ENCODE results near the gene CPXM1.

Gene CPXM1

DNA sequence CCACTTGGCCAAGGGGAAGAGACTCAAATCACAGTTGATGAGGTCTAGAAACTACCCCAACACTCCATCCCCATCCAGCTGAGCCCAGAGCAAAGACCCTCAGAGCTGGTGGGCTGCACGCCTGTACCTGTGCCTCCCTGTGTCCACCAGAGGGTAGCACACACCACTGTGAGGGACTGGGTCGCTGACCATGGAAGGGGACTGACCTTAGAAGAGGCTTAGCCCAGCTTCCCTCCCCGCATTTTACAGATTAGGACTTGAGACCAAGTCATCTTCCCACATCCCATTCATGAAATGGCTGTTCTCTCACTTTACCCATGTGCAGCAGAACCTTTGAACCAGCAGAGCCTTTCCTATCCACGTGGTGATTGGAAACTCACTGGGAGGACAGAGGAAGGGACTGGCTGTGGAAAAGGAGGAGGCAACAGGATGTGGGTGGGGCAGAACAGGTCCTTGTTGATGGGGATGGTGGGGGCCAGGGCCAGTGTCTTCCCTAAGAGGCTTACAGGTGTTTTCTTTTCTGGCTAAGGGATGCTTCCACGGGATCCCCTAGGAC, 44.3 kb downstream of the CPXM1 start:
- no peak for DNase-seq
- intact Hi-C loops (cut with DNase I) = no loop called here

DNA sequence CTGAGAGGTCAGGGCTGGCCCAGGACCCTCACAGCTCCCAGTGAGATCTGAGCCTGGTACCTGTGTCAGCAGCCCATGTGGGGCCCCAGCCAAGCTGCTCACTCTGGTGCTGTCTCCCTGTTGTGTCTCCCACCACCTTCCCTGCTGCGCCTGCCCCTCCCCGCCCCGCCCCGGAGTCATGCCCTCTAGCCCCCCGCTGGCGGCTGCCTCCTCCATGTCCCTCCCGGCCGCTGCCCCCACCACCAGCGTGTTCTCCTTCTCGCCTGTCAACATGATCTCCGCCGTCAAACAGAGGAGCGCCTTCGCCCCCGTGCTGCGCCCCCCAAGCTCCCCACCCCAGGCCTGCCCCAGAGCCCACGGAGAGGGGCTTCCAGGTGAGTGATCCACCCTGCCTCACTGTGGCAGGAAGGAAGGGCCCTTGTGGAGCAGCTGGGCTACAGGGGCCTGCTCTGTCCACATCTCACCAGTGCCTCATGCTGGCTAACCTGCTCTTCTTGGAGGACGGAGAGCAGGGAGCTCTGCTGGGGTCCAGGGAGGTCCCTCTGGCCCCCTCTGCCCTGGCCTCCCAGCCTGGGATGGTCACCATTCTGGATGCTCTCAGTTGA, 44.9 kb downstream of the CPXM1 start:
- intact Hi-C loops (cut with DNase I) = no loop called here
- DNase-seq = no peak

DNA sequence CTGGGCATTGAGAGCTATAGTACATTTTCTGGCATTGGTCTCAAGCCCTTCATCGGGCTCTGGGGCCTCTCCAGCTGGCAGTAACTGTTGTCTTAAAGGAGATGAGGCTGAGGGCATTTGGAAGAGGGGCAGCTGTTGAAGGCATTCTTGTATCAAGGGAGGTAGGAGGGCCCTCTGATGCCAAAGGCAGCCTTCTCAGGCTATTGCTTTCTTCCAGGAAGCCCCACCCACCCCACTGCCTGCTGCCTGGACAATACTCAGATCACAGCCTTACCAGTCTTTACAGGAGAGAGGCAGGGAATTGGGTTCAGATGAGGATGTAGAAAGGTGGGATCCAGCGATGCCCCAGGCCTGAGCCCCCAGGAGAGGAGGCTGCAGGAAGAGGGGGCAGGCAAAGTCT, 46.0 kb downstream of the CPXM1 start:
- no peak for DNase-seq
- intact Hi-C loops (cut with DNase I) = no loop called here

DNA sequence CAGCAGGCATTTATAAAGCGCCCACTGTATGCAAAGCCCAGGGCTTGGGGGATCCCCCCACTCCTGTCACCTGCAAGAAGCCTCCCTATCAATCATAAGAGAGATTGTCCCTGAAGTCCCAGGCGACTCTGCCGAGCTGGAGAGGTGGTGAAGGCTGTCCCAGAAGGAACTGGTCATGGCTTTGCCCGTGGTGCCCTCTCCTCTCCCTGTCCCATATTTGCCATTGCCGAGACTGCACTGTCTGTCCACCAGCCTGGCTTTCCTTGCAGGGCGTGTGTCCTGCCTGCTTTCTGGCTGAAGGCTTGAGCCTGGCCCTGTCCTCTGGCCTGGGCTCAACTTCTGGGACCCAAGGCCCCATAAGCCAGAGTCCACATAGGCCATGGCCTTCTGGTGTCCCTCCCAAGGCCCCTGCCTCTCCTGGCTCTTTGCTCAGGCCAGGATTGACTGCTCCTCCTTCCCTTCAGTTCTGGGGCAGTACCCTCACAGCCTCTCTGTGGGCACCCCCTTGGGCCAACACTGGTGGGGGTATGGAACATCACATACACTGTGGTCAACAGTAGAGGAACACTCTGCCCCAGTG, 46.9 kb downstream of the CPXM1 start:
- no peak for DNase-seq
- intact Hi-C loops (cut with DNase I) = no loop called here

DNA sequence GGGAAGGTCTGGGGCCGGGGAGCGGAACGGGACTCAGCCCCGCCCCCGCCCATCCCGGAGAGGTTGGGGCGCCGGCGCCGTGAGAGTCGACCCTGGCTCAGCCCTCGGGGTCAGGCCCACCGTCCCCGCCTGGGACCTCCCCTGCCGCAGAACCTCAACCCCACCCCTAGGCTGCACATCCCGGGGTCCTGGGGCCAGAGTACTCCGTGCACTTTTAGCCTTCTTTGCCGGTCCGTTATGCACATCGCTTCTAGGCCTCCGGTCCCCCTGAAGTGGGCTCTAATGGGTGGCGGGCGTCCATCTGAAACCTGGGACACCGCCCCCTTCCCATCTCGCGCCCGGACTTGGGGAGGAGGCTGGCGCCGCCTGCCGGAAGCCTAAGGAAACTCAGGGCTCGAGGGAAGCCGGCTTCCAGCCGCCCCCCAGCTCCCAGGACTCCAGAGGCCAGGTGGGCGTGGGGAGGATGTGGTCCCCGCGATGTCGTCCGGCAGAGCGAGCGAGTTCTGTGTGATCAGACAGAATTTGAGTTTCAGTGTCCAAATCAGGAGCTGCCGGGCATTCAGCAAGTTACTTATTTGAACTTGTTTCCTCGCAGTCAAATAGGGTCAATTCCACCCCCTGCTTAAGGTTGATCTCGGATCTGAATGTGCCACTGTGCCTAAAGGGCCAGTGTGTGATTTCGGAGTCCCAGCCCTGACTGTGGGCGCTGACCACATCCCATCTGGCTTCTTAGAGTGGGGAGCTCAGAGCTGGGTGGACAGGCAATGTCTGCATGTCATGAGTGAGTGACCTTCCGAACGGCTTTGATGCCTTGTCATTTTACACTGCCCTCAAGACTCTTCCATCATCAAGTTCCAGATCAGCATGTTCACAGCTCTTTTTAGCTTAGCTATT, 47.6 kb downstream of the CPXM1 start:
- intact Hi-C loops (cut with DNase I) = no loop called here
- peak in 5 of 42 donors; percentile 15 to 50 (median 25) for DNase-seq

DNA sequence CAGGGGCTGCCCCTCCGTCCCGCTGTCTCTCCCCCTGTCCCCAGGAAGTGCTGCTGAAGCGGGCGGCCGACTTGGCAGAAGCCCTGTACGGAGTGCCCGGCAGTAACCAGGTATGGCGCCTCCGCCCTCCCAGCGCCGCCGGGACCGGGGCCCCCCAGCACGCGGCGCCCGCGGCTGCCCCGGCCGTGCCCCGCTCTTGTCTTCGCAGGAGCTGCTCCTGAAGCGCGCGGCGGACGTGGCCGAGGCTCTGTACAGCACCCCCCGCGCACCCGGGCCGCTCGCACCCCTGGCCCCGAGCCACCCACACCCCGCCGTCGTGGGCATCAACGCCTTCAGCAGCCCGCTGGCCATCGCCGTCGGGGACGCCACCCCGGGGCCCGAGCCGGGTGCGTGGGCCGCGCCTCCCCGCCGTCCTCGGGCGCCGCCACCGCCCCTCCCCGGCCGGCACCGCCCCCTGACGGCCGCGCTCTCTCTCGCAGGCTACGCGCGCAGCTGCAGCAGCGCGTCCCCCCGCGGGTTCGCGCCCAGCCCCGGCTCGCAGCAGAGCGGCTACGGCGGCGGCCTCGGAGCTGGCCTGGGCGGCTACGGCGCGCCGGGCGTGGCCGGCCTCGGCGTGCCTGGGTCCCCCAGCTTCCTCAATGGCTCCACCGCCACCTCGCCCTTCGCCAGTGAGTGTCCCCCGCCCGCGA, 48.4 kb downstream of the CPXM1 start:
- intact Hi-C loops (cut with DNase I) = no loop called here
- DNase-seq = peak in 1 of 42 donors; percentile 34

DNA sequence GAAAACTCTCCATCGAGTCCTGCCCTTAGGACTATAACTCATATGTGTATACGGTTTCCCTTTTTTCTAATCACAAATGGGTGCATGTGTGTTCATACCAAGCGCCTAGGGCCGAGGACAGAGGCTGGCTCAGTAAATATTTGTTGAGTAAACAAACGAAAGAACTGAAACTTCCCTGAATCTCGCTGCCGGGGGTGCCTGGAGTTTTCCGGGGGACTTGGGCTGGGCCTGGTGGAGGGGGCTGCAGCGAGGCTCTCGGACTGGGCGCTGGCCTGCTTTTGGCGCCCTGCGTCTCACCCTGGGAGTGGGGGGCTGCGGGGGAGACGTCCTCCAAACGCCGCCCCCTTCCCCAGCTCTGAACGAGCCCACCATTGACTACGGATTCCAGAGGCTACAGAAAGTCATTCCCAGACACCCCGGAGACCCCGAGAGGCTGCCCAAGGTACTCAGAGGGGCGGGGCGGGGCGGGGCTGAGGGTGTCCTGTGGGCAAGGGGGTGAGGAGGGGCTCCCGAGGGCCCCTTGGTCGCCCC, 49.0 kb downstream of the CPXM1 start:
- intact Hi-C loops (cut with DNase I) = no loop called here
- DNase-seq = peak in 1 of 42 donors; percentile 22

DNA sequence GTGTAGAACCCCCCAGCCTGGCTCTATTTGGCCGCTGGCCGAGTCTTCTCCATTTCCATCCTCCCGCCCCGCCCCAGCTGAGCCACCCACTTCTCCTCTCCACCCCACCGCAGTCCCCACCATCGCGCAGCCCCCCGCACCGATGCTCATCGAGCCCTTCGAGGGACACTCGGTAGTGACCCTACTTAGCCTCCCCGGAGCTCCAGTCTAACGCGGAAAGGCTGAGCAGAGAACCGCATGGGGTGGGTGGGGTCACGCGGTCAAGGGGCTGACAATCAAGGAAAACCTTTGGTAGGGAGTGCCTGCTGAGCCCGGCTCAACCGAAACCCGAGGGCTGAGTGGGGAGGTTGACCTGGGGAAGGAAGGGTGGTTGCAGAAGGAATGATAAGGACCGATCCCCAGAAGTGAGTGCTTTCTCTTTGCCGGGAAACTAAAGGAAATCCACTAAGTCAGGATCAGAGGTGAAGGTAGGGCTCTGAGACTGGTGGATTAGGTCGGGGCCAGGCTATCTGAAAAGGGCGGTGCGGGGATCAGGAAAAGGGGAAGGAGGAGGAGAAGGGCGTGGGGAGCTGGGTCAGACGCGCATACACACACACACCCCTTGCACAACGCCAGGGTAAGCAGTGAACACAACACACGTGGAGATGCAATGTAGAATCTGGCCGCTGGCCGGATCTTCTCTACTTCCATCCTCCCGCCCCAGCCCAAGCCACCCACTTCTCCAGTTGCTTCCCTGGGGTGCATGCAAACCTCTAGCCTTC, 49.8 kb downstream of the CPXM1 start:
- peak in 2 of 42 donors; percentile 25 to 30 for DNase-seq
- intact Hi-C loops (cut with DNase I) = no loop called here

DNA sequence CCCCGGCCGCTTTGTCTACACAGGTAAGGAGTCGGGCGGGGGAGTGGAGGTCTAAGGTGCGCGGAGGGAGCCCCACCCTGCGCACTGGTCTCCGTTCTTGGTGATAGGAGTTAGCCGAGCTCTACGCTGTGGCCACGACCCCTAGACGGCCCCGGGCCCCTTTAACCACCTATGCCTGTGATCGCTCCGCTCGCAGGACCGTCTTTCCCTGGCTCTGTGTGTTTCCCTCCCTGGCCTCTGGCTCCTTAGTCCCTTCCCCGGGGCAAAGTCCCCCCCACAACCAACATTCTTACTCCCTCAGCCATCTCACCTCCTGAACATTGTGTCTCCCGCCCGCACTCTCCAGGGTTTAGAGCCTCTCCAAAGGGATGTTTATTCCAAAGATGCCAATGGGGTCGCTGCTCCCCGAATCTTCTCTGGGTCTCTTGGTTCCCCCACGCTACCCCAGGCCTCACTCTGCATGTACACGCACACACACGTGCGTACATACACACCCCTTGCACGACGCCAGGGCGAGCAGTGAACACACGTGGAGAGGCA, 50.4 kb downstream of the CPXM1 start:
- intact Hi-C loops (cut with DNase I) = no loop called here
- peak in 1 of 42 donors; percentile 9 for DNase-seq

DNA sequence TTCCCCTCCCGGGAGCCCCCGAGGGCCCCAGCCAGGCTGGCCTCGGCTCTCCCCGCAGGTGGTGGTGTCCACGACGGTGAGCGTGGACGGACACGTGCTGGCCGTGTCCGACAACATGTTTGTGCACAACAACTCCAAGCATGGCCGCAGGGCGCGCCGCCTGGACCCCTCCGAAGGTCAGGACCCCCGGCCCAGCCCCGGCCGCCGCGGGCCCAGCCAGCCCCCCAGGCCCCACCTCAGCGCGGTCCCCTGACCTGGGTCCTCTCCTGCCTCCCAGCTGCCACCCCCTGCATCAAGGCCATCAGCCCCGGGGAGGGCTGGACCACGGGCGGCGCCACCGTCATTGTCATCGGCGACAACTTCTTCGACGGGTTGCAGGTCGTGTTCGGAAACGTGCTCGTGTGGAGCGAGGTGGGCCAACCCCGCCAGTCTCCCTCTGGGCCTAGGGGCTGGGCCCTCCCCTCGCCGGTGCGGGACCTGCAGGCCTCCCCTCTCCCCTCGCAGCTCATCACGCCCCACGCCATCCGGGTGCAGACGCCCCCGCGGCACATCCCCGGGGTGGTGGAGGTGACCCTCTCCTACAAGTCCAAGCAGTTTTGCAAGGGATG, 51.0 kb downstream of the CPXM1 start:
- intact Hi-C loops (cut with DNase I) = no loop called here
- peak in 1 of 42 donors; percentile 16 for DNase-seq

DNA sequence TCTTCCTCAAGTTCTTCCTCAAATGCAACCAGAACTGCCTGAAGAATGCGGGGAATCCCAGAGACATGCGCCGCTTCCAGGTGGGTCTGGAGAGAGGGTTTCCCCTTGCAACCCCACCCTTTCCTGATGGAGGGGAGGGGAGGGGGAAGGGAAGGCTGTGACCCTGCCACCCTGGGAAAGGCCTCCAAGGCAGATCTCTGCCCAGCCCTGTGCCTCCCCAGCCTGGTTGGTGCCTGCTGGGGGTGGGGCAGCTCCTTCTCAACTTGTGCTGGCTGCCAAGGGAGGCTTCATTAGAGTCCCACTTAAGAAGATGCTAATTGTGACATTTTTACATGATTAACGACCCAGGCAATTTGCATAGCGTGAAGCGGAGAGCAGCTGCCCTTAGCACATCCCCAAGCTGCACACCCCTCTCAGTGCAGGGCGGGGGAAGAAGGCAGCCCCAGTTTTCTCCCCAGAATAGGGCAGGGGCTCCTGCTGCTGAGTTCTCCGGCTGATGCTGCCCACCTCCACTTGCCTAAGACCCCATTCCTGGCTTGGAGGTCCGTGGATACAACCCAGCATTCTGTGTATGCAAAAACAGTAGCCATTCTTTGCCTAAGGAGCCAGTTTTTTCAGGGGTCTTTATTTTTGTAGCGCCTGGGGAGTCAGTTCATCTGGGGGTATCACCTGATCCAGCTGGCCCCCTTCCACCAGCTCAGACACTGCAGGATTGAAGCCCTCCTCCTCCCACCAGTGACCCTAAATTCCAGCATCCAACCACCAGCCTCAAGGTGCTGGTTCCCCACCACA, 51.7 kb downstream of the CPXM1 start:
- peak in 1 of 42 donors; percentile 25 for DNase-seq
- intact Hi-C loops (cut with DNase I) = no loop called here

DNA sequence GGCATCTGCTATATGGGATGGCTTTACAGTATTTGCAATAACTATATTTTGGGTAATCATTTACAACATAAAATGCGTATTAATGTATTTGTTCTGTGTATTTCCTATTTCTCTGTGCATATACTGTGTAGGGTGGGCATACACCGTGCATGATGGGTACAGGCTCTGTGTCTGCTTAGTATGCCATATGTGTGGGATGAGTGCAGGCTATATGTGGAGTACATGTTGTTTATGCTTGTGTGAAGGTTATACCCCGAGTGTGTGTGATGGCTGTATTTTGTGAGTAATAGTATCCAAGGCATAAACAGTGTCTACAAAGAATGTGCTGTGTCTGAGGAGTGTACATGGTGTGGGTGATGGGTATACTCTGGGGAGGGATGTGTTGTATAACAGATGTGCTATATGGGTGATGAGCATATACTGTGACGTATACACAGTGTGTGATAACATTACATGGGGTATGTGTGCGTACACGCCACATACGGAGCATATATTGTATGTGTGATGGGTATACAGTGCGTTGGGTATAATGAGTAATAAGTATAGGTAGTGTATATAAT, 52.7 kb downstream of the CPXM1 start:
- peak in 2 of 42 donors; percentile 5 to 7 for DNase-seq

DNA sequence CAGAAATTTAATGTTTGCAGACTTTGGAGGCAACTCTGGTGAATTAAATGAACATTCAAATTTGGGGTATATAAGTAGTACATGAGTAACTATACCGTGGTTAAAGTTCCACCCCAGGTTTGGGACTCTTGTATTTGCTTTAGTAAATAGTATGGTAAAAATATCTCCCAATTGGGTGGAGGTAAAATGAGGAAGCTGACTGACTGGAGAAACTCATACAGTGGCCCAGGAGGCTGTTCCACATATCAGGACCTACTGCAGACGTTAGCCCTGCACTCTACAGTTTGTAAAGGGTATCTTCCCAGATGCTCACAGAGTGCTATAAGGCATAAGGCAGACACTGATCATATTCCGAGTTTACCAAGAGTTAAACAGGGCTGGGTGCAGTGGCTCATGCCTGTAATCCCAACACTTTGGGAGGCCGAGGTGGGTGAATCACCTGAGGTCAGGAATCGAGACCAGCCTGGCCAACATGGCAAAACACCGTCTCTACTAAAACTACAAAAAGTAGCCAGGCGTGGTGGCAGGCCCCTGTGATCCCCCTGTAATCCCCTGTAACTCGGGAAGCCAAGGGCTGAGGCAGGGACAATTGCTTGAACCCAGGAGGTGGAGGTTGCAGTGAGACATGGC, 53.7 kb downstream of the CPXM1 start:
- intact Hi-C loops (cut with DNase I) = no loop called here
- DNase-seq = peak in 1 of 42 donors; percentile 26

More for the DNA sequence above, 52.7 kb downstream of the CPXM1 start:
- intact Hi-C loops (cut with DNase I) = no loop called here

DNA sequence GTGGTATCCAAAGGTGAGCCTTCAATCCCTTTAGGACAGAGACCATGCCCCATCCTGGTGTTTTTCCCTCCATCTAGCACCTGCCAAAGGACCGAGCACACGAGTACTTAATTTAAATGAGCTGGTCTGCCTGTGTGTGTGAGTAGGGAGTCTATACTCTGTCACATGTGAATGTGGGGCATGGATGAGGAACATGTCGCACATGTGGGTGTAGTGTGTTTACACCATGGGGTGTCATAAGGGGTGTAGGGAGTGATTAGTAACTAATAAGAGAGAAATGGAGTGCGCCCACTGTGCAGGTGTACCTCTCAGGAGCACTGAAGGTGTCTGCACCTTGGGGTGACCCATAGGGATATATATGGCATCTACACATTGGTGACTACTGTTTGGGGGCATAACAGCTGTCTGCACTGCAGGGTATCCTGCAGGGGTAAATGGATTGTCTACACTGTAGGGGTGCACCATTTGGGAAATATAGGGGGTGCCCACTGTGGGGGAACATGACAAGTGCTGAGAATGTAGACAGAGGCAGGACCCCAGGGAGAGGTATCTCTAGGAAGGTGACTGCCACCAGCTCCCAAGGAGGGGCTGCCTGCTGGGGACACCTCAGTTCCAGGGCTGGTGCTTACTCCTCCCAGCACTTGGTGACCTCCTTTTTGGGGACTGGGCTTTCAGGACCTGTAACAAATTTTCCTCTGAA, 54.3 kb downstream of the CPXM1 start:
- intact Hi-C loops (cut with DNase I) = no loop called here
- DNase-seq = peak in 2 of 42 donors; percentile 18 to 24

Measured in head of caudate nucleus (tissue), 42 donors.